Measurements from ENCODE around the gene IRF9. TPM values are rescaled to one million over a fixed set of nuclear protein-coding genes. Genes with fewer than 3 reads are reported as not detected.

IRF9 gene
- total and polyA plus RNA-seq, 2 of the 13 experiments (the other 11 are each of a cell fraction or from before 2014, with no cell fraction given) = 14.9 to 49.7 TPM

- TF ChIP-seq MED1 (CRISPR knock-in tag; IDR thresholded peaks at IDR 0.05) (peak; percentile 43; the same call in 1 of the 2 replicates), PBX3 (CRISPR knock-in tag; IDR thresholded peaks at IDR 0.05; ENCODE audit: borderline replicate concordance) (no peak), ISX (CRISPR knock-in tag; conservative IDR thresholded peaks at IDR 0.05) (no peak), NFRKB (IDR thresholded peaks at IDR 0.05) (no peak), ZNF263 (CRISPR knock-in tag; IDR thresholded peaks at IDR 0.05) (0 out of 2 replicates have a peak, but pooled peaks have one; percentile 23), KDM2A (CRISPR knock-in tag; IDR thresholded peaks at IDR 0.05; ENCODE audit: borderline replicate concordance, low read depth) (no peak), CSRNP1 (CRISPR knock-in tag; IDR thresholded peaks at IDR 0.05) (no peak), ZKSCAN5 (CRISPR knock-in tag; IDR thresholded peaks at IDR 0.05) (no peak), ZNF235 (CRISPR knock-in tag; IDR thresholded peaks at IDR 0.05; ENCODE audit: borderline replicate concordance) (0 out of 2 replicates have a peak, but pooled peaks have one; percentile 20), YEATS2 (CRISPR knock-in tag; IDR thresholded peaks at IDR 0.05; ENCODE audit: borderline replicate concordance) (no peak), ZNF816 (CRISPR knock-in tag; IDR thresholded peaks at IDR 0.05; ENCODE audit: borderline replicate concordance) (no peak), YEATS4 (CRISPR knock-in tag; IDR thresholded peaks at IDR 0.05; ENCODE audit: borderline replicate concordance) (no peak), ZNF652 (CRISPR knock-in tag; IDR thresholded peaks at IDR 0.05; ENCODE audit: borderline replicate concordance, low read depth) (no peak), ZNF598 (CRISPR knock-in tag; IDR thresholded peaks at IDR 0.05; ENCODE audit: borderline replicate concordance) (no peak), ZMAT5 (CRISPR knock-in tag; IDR thresholded peaks at IDR 0.05; ENCODE audit: borderline replicate concordance, low read depth) (no peak), THAP9 (CRISPR knock-in tag; IDR thresholded peaks at IDR 0.05; ENCODE audit: borderline replicate concordance) (no peak), E2F5 (CRISPR knock-in tag; conservative IDR thresholded peaks at IDR 0.05) (no peak), DZIP1 (CRISPR knock-in tag; IDR thresholded peaks at IDR 0.05) (no peak)
Observed at GRCh38 chr14:24116128-24116814, 44.8 kb upstream of the IRF9 start (continued).

Data from HepG2 (cell line).